H1 (cell line): ENCODE data around the gene POMT2. TPM values are rescaled to one million over a fixed set of nuclear protein-coding genes. Genes with fewer than 3 reads are reported as not detected.

Source experiments
- CTCF ChIA-PET: fragments of 300-600 bp; sonication (Branson Sonifier 250); formaldehyde crosslinking; loops from one replicate; lab custom pipeline; 2021; ENCODE audit not compliant: partially characterized antibody; lab: Charles Lee
- POLR2A ChIA-PET: fragments of 300-600 bp; sonication (Branson Sonifier 250); formaldehyde crosslinking; loops from one replicate; lab custom pipeline; 2021; ENCODE audit warnings: inconsistent platforms; ENCODE audit not compliant: partially characterized antibody; lab: Charles Lee
- DNase-seq, 2 experiments: peaks; one replicate each; pipeline versions ENCODE4 v3.0.0 to v3.0.0-alpha.2; 2010 to 2022; ENCODE audit warnings: low spot score in 2 of 2, low read depth in 1 of 2, mixed read lengths in 1 of 2
- FAIRE-seq: peaks from 2 replicates; lab custom pipeline; 2011; peaks lifted over from hg19 to GRCh38; lab: Jason Lieb, UNC
- H2AFZ ChIP-seq: 2 replicates; pipeline ENCODE4 v1.8.1; 2012; ENCODE audit warnings: low read length, inconsistent platforms
- H2AK5ac ChIP-seq: 2 replicates; pipeline ENCODE4 v1.6.1; 2013; ENCODE audit warnings: low read depth, low read length
- H2BK120ac ChIP-seq: replicated peaks from 2 replicates; pipeline ENCODE3; 2013; ENCODE audit warnings: low read depth, low read length, inconsistent platforms
- H2BK12ac ChIP-seq: 2 replicates; pipeline ENCODE4 v1.6.1; 2013; ENCODE audit warnings: low read depth, low read length
- H2BK15ac ChIP-seq: 2 replicates; pipeline ENCODE4 v1.6.1; 2013; ENCODE audit warnings: low read length
- H2BK20ac ChIP-seq: 2 replicates; pipeline ENCODE4 v1.6.1; 2013; ENCODE audit warnings: low read length
- H2BK5ac ChIP-seq: 2 replicates; pipeline ENCODE4 v1.6.1; 2013; ENCODE audit warnings: low read depth, low read length
- H3K14ac ChIP-seq: 2 replicates; pipeline ENCODE4 v1.6.1; 2013; ENCODE audit warnings: inconsistent platforms; ENCODE audit not compliant: insufficient read length
- H3K18ac ChIP-seq: 2 replicates; pipeline ENCODE4 v1.6.1; 2013; ENCODE audit warnings: low read length; ENCODE audit errors: extremely low read depth
- H3K23ac ChIP-seq: 2 replicates; pipeline ENCODE4 v1.6.1; 2013; ENCODE audit warnings: inconsistent platforms; ENCODE audit not compliant: insufficient read length
- H3K23me2 ChIP-seq: 2 replicates; pipeline ENCODE4 v1.6.1; 2013; ENCODE audit warnings: low read depth, low read length
- H3K27ac ChIP-seq: 2 replicates; pipeline ENCODE4 v1.6.1; 2011; ENCODE audit warnings: low read depth, low read length, inconsistent platforms
- H3K27me3 ChIP-seq, 4 experiments: replicated peaks in 1 of 4; 1 replicate in 1 of 4; 2 replicates in 3 of 4; pipeline versions ENCODE4 v1.6.1 to v1.8.1; 2011 to 2013; ENCODE audit warnings: low read length in 3 of 4, mild to moderate bottlenecking in 3 of 4, inconsistent platforms in 2 of 4, mixed read lengths in 2 of 4, moderate library complexity in 1 of 4; ENCODE audit not compliant: control insufficient read depth in 3 of 4, insufficient read depth in 3 of 4; ENCODE audit errors: extremely low read depth in 1 of 4
- H3K36me3 ChIP-seq, 4 experiments: 2 replicates each; pipeline versions ENCODE4 v1.6.1 to v1.8.1; 2011 to 2013; ENCODE audit warnings: mild to moderate bottlenecking in 4 of 4, low read length in 3 of 4, moderate library complexity in 2 of 4, control low read depth in 1 of 4, inconsistent platforms in 1 of 4; ENCODE audit not compliant: insufficient read depth in 4 of 4, control insufficient read depth in 2 of 4
- H3K4ac ChIP-seq: replicated peaks from 2 replicates; pipeline ENCODE3; 2013; ENCODE audit warnings: low read length, low read depth, mixed read lengths, inconsistent platforms; ENCODE audit not compliant: insufficient read length
- H3K4me1 ChIP-seq, 4 experiments: replicated peaks in 1 of 4; 1 replicate in 1 of 4; 2 replicates in 3 of 4; pipeline versions ENCODE4 v1.6.1 to v1.8.1; 2011 to 2013; ENCODE audit warnings: low read length in 3 of 4, inconsistent platforms in 2 of 4, mixed read lengths in 1 of 4; ENCODE audit not compliant: insufficient read depth in 4 of 4, control insufficient read depth in 3 of 4
- H3K4me2 ChIP-seq, 2 experiments: 2 replicates each; pipeline versions ENCODE4 v1.6.1 to v1.8.1; 2011 to 2013; ENCODE audit warnings: low read depth in 2 of 2, low read length in 2 of 2, control low read depth in 1 of 2, inconsistent platforms in 1 of 2, mild to moderate bottlenecking in 1 of 2; ENCODE audit not compliant: insufficient read depth in 1 of 2
- H3K4me3 ChIP-seq, 4 experiments: fragments of 200-600, 300-600 bp in 1 of 4; sonication (generic), shearing (Covaris generic), sonication (Bioruptor Twin) in 1 of 4; 2 replicates each; pipeline versions ENCODE4 v1.5.1 to v1.8.1; 2011 to 2016; ENCODE audit warnings: low read length in 4 of 4, low read depth in 3 of 4, control low read depth in 2 of 4, inconsistent platforms in 2 of 4, mild to moderate bottlenecking in 2 of 4, mixed read lengths in 1 of 4, moderate library complexity in 1 of 4; ENCODE audit not compliant: insufficient read depth in 2 of 4; ENCODE audit errors: extremely low read depth in 1 of 4
- H3K56ac ChIP-seq: replicated peaks from 2 replicates; pipeline ENCODE3; 2013; ENCODE audit warnings: low read depth, mild to moderate bottlenecking, mixed read lengths, low read length, inconsistent platforms; ENCODE audit not compliant: insufficient read length
- H3K79me1 ChIP-seq: 2 replicates; pipeline ENCODE4 v1.6.1; 2013; ENCODE audit warnings: low read depth, low read length, control low read depth
- H3K79me2 ChIP-seq, 2 experiments: 2 replicates each; pipeline versions ENCODE4 v1.6.1 to v1.8.1; 2012 to 2013; ENCODE audit warnings: low read length in 2 of 2, mild to moderate bottlenecking in 2 of 2, inconsistent platforms in 1 of 2; ENCODE audit not compliant: insufficient read depth in 2 of 2, control insufficient read depth in 1 of 2
- H3K9ac ChIP-seq, 4 experiments: replicated peaks in 1 of 4; 1 replicate in 1 of 4; 2 replicates in 3 of 4; pipeline versions ENCODE4 v1.6.1 to v1.8.1; 2011 to 2013; ENCODE audit warnings: low read depth in 3 of 4, low read length in 3 of 4, control low read depth in 2 of 4, mild to moderate bottlenecking in 2 of 4, moderate library complexity in 2 of 4, inconsistent platforms in 1 of 4; ENCODE audit errors: extremely low read depth in 1 of 4
- H3K9me3 ChIP-seq, 2 experiments: 2 replicates each; pipeline versions ENCODE4 v1.6.1 to v1.8.1; 2012 to 2013; ENCODE audit warnings: mild to moderate bottlenecking in 2 of 2, moderate library complexity in 2 of 2, control low read depth in 1 of 2, inconsistent platforms in 1 of 2, low read depth in 1 of 2, low read length in 1 of 2, mixed read lengths in 1 of 2; ENCODE audit not compliant: insufficient read depth in 2 of 2
- H4K20me1 ChIP-seq, 2 experiments: replicated peaks in 1 of 2; 2 replicates each; pipeline versions ENCODE3 to v1.8.1; 2011 to 2013; ENCODE audit warnings: inconsistent platforms in 2 of 2, low read length in 2 of 2, mild to moderate bottlenecking in 1 of 2; ENCODE audit not compliant: insufficient read depth in 2 of 2, control insufficient read depth in 1 of 2
- H4K5ac ChIP-seq: 2 replicates; pipeline ENCODE4 v1.6.1; 2013; ENCODE audit warnings: low read length, low read depth, mixed read lengths, inconsistent platforms; ENCODE audit not compliant: insufficient read length
- H4K8ac ChIP-seq: 2 replicates; pipeline ENCODE4 v1.8.0; 2013; ENCODE audit warnings: mild to moderate bottlenecking, moderate library complexity, low read length, inconsistent platforms; ENCODE audit not compliant: insufficient read depth; ENCODE audit errors: extremely low read depth
- H4K91ac ChIP-seq: replicated peaks from 2 replicates; pipeline ENCODE3; 2013; ENCODE audit warnings: low read length, mixed read lengths, inconsistent platforms; ENCODE audit not compliant: insufficient read length
- CBX5 ChIP-seq: fragments of 300-800, 300-1000 bp; sonication (generic); IDR thresholded peaks from 2 replicates; pipeline ENCODE4 v1.7.1; 2016; ENCODE audit warnings: antibody characterized with exemption, low read length, low read depth
- CREB1 ChIP-seq: IDR thresholded peaks from 2 replicates; pipeline ENCODE4 v1.6.1; 2012; ENCODE audit warnings: inconsistent platforms
- HDAC6 ChIP-seq: IDR thresholded peaks from one replicate; pipeline ENCODE4 v1.7.1; 2012; ENCODE audit warnings: low read depth, mild to moderate bottlenecking, inconsistent platforms, low read length, moderate library complexity
- KDM5A ChIP-seq: fragments of 200-600 bp; IDR thresholded peaks from 2 replicates; pipeline ENCODE4 v1.7.1; 2012; ENCODE audit warnings: mild to moderate bottlenecking, low read length, inconsistent platforms, mixed read lengths
- MAX ChIP-seq: IDR thresholded peaks from 2 replicates; pipeline ENCODE4 v1.6.1; 2012; ENCODE audit warnings: inconsistent platforms
- RXRA ChIP-seq: IDR thresholded peaks from 2 replicates; pipeline ENCODE4 v1.6.1; 2011; ENCODE audit warnings: low read depth, mild to moderate bottlenecking, low read length, moderate library complexity; ENCODE audit not compliant: insufficient read depth
- SP4 ChIP-seq: IDR thresholded peaks from 2 replicates; pipeline ENCODE4 v1.6.1; 2012; ENCODE audit warnings: low read length, inconsistent platforms
- SRF ChIP-seq: IDR thresholded peaks from 2 replicates; pipeline ENCODE4 v1.6.1; 2011; ENCODE audit warnings: mild to moderate bottlenecking, low read depth, low read length, moderate library complexity
- WGBS, 2 experiments: shearing (Covaris generic) in 1 of 2; methylation state at CpG; one replicate each; pipeline versions ENCODE4 v1.1.6 to v1.1.7; 2013 to 2015; ENCODE audit warnings: low lambda C conversion rate in 2 of 2, mixed read lengths in 2 of 2, inconsistent platforms in 1 of 2, low coverage in 1 of 2, missing lambda C conversion rate in 1 of 2; ENCODE audit not compliant: insufficient replicate concordance in 2 of 2, insufficient coverage in 1 of 2, insufficient read length in 1 of 2; ENCODE audit errors: extremely low coverage in 1 of 2, missing lambda C conversion rate in 1 of 2; 5-methylcytosine and 5-hydroxymethylcytosine counted together
- polyA plus RNA-seq, 7 experiments: library from polyadenylated mRNA; depleted of rRNA in 3 of 7; stranded (reverse) in 5 of 7; unstranded in 2 of 7; fragments of >200 nt in 5 of 7; fragments of 200-250 nt in 2 of 7; gene quantifications; 1 replicate in 5 of 7; 2 replicates in 1 of 7; 4 replicates in 1 of 7; pipeline versions ENCODE4 v1.2.1 to v1.2.3, GENCODE V29; 2011 to 2013; ENCODE audit warnings: missing spikeins in 2 of 7, mixed read lengths in 2 of 7
- total RNA-seq: library from RNA; stranded (reverse); fragmentation: NEBNext Ultra II Directional; extraction: Animal tissue kit (Norgen Biotek cat#: 25700); gene quantifications from 2 replicates; pipeline ENCODE4 v1.2.1, GENCODE V29; 2021

Gene POMT2
- total and polyA plus RNA-seq, 2 of the 8 experiments (the other 6 are each of a cell fraction or from before 2014, with no cell fraction given), result 20.8 to 44.9 TPM

GRCh38 chr14:77284466-77284865 is 36.2 kb downstream of the POMT2 start:
- Histone ChIP-seq H2AK5ac (no peak overlapping the region), H4K8ac (no peak overlapping the region), H3K79me2 (no peaks in the 10 kb centered on the region), H2AFZ (no peak overlapping the region), H3K4ac (no peak overlapping the region), H3K4me1 (no peaks in the 10 kb centered on the region), H3K4me2 (no peak overlapping the region), H2BK12ac (no peak overlapping the region), H3K56ac (no peak overlapping the region), H4K20me1 (no peaks in the 10 kb centered on the region), H3K9me3 (no peaks in the 10 kb centered on the region), H4K5ac (no peak overlapping the region), H3K79me1 (no peaks in the 10 kb centered on the region), H2BK15ac (no peak overlapping the region), H3K9ac (no peak overlapping the region), H4K91ac (no peak overlapping the region), H3K27me3 (no peaks in the 10 kb centered on the region), H3K23me2 (no peaks in the 10 kb centered on the region), H3K14ac (no peak overlapping the region), H2BK5ac (no peak overlapping the region), H3K4me3 (no peak overlapping the region), H3K27ac (no peak overlapping the region), H3K23ac (no peak overlapping the region), H3K18ac (no peak overlapping the region), H3K36me3 (peaks cover 10 to 26% (median 23%) of the 10 kb centered on the region in 4 experiments; a peak in 7 of 8 replicates), H2BK20ac (no peak overlapping the region), H2BK120ac (no peak overlapping the region)
- CTCF ChIA-PET, result interaction anchor here (0.7 to 3.5 kb wide), 11 partner anchors 10 to 202 kb away, joined by 3 to 18 read pairs (median 4); partner anchors contain the start of genes GSTZ1 and POMT2
- TF ChIP-seq MAX (no peak), RXRA (no peak), HDAC6 (no peak), SRF (no peak), KDM5A (no peak), SP4 (no peak), CBX5 (no peak), CREB1 (no peak)
- WGBS, 2 experiments, result 89% methylated on average over 5 of the region's 5 CpGs; no CpG with 5 or more reads in 1 of the 2 experiments
- POLR2A ChIA-PET, result interaction anchor here (0.6 kb wide), 1 partner anchor 90 kb away, joined by 3 read pairs; no protein-coding TSS in a partner anchor
- DNase-seq (no peak), FAIRE-seq (no peak)
